PC-9 (cell line): Measurements from ENCODE around the gene ANKRD33B.

Source experiments
- CTCF ChIP-seq: fragments of 200-600 bp; sonication (generic); conservative IDR thresholded peaks from 2 replicates; pipeline ENCODE4 v1.6.1; 2017; ENCODE audit warnings: mixed run types, antibody characterized with exemption, mild to moderate bottlenecking, moderate library complexity
- EZH2 ChIP-seq: fragments of 200-600 bp; sonication (generic); IDR thresholded peaks from 2 replicates; pipeline ENCODE4 v1.8.0; 2017; ENCODE audit warnings: antibody characterized with exemption, low read depth

- TF ChIP-seq CTCF: no peak
- TF ChIP-seq EZH2: no peak
Observed at GRCh38 chr5:10530601-10531320, 33.1 kb upstream of the ANKRD33B start.
